ENCODE results near the gene CCDC136.

Gene CCDC136

GRCh38 chr7:128791121-128791971 lies at the start of gene CCDC136:
Gene CCDC136, plus strand, starts transcription at chr7:128791968. Its CDS starts 444 bp downstream, at chr7:128792412.
- FAIRE-seq (no peak), DNase-seq (ENCODE audit: low spot score) (peak; percentile 77)

DNA sequence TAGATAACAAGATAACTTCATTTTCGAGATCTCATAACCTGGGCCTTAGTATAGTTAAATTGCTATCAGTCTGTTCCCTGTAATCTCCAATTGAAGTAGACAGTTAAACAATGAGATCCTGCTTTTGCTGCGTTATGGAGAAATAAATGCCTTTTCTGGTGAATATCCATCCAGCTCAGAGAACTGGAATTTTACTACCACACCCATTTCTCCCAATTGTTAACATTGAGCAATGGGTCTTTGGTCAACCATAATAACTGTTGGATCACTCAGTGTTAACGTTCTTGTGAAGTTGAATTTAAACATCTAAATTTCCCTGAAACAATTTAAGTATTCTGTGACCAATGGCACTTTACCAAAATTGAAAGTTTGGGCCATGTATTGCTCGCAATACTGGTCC lies 49.6 kb upstream of the CCDC136 start:
- FAIRE-seq (no peak), DNase-seq (ENCODE audit: low spot score) (no peak)

DNA sequence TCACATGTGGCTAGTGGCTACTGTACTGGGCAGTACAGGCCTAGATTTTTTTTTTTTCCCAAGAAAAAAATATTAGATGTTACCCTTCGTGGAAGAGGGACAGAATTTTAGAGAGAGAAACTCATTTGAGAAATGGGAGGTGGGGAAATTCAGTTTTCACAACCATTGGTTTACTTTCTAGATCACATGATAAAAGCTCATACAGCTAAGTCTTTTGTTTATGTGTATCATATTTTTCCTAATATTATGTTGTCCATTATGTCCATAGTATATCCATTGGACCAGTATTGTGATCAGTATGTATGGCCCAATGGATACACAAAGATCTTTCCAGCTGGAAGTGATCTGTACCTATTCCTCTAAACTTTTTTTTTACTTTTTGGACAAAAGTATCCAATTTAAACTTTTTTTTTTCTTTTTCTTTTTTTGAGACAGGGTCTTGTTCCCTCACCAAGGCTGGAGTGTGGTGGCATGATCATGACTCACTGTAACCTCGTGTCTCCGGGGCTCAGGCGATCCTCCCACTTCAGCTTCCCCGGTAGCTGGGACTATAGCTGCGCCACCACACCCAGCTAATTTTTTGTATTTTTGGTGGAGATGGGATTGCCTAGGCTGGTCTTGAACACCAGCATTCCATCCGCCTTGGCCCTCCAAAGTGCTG lies 48.5 kb upstream of the CCDC136 start:
- DNase-seq (ENCODE audit: low spot score) (no peak), FAIRE-seq (no peak)

GRCh38 chr7:128744366-128744905 lies 47.3 kb upstream of the CCDC136 start:
- FAIRE-seq (no peak), DNase-seq (ENCODE audit: low spot score) (no peak)

DNA sequence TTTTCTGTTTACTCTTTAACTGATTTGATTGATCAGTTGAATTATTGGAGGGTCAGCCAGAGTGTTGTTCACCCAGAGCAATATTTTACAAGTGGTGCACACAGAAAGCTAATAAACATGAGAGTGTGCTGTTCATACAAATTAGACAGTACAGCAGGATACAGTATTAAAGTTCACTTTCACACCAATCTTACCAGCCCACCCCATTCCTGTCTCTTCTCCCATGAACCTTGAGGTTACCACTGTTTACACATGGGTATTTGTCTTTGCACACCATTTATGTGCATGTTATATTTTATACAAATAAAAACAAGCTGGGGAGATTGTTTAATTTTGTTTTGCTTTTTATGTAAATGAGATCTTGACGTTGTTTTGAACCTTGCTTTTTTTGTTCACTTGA lies 46.1 kb upstream of the CCDC136 start:
- FAIRE-seq (no peak), DNase-seq (ENCODE audit: low spot score) (no peak)

DNA sequence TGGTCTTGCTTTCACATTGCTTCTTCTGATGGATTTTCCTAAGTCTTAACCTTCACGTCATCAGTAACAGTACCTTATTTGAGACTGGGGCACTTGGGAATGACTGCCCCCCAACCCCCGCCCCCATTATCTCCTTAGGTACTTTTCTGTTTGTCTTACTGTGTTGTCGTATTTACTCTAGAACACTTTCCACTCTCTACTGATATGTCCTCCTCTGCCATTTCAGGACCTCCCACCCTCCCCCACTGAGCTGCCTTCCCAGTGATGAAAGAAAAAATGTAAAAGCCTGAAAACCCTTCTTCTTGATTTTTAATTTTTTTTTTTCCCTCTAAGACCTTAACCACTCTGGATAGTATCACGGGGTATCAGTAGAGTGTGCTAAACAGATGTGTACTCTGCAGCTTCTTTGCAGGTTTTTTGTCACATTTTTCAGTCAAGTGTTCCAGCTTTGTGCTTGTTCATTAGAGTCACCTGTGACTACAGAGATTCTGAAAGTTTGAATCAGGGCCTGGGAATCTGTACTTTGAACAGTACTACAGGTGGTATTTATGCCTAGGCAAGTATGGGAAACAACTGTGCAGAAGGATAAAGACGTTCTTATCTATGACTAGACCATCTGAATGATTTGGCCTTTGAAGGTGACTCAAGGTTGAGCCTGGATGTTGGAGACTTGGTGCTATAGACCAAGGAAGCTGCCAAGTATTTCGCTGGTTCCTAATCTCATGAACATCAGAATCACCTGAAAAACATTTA lies 44.3 kb upstream of the CCDC136 start:
- FAIRE-seq (no peak), DNase-seq (ENCODE audit: low spot score) (no peak)

- FAIRE-seq (no peak), DNase-seq (ENCODE audit: low spot score) (no peak)
Observed at GRCh38 chr7:128752251-128752650, 39.5 kb upstream of the CCDC136 start.

DNA sequence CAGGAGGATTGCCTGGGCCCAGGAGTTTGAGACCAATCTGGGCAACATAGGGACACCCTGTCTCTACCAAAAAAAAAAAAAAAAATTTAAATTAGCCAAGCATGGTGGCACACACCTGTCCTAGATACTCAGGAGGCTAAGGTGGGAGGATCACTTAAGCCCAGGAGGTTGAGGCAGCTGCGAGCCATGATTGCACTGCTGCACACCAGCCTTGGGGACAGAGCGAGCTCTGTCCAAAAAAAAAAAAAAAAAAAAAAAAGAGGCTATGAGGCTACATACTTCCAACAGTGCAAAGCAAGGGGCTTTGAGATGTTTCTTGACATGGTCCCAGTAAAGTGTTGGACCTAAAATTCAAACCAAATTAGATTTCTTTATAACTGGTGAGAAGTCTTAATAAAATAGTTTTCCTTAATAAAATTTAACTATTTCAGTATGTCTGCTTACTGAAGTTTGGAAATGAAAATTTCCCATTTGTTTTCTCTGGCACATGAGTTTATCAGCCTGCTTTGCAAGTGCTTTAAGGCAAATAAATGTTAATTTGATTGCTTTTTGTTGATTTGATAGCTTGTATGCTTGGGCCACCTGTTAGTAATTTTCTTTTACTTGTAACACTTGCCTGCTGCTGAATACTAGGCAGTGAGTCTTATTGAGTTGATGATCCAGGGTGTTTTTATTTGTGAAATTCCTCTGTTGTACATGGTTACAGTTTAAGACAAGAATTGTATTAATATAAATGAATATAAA lies 36.5 kb upstream of the CCDC136 start:
- FAIRE-seq (no peak), DNase-seq (ENCODE audit: low spot score) (no peak)

DNA sequence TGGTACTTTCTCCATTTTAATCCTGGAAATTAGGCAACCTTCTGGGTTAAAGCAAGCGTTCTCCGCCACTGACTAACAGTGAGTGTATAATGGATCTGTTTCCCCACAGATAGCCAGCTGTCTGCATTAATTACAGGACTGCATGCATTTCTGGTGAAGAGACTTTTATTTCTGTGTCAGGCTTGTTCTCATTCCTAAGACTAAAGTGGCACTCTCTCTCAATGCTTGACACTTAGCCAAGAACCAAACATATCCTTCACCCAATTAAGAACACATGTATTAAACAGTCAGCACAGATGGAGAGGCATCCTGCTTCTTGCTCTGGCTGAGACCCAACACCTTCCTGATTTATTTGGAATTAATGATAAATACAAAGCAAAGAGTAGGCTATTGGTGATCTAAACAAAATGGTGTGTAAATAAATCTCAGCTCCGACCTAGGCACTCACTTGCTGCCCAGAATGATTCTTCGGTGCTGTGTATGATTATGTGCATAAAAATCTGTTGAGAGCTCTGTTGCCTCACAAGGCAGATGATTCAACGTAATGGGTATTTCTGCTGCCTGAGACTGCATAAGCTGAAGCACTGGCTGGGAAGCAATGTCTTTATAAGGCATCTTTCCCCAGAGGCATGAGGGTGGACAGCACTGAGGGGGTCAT lies 35.8 kb upstream of the CCDC136 start:
- DNase-seq (ENCODE audit: low spot score) = no peak
- FAIRE-seq = no peak

GRCh38 chr7:128757203-128757602 lies 34.6 kb upstream of the CCDC136 start:
- FAIRE-seq (no peak), DNase-seq (ENCODE audit: low spot score) (no peak)

GRCh38 chr7:128758553-128758952 lies 33.2 kb upstream of the CCDC136 start:
- FAIRE-seq (no peak), DNase-seq (ENCODE audit: low spot score) (no peak)

DNA sequence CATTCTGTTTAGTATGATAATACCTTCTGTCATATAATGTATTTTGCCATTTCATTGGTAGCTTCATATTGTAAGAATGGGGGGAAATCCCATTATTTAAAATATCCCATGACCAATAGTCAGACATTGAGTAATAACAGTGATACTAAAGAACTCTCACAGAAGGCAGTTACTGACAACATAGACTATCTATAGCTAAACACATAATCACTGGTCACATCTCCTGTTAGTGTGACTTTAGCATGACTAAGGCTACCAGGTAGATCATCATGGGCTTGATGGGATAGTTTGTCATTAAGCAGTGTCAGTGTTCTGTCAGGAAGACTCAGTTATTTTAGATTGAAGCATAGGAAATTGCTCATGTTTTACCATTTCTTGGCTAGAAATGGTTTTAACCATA lies 32.5 kb upstream of the CCDC136 start:
- FAIRE-seq = no peak
- DNase-seq (ENCODE audit: low spot score) = no peak

GRCh38 chr7:128763541-128763940 lies 28.2 kb upstream of the CCDC136 start:
- FAIRE-seq (no peak), DNase-seq (ENCODE audit: low spot score) (no peak)

GRCh38 chr7:128767475-128768110 lies 24.2 kb upstream of the CCDC136 start:
- FAIRE-seq (no peak), DNase-seq (ENCODE audit: low spot score) (no peak)

GRCh38 chr7:128770233-128770632 lies 21.5 kb upstream of the CCDC136 start:
- no peak for FAIRE-seq

DNA sequence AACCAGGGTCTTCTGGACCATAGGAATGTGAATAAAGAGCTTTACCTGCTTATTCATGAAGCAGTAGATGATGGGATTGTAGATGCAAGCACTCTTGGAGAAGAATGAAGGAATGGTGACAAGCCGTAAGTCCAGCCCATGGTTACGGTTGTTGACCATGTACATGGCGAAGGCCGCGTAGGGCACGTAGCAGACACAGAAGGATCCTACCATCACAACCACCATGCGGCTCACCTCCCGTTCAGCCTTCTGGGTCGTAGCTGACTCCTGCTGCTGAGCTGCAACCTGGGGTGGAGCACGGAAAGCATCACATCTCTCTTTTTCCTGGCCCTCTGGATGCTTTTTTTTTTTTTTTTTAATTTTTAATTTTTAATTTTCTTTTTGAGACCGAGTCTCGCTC lies 18.2 kb upstream of the CCDC136 start:
- DNase-seq (ENCODE audit: low spot score) (no peak), FAIRE-seq (no peak)

More at GRCh38 chr7:128770233-128770632, 21.5 kb upstream of the CCDC136 start:
- DNase-seq (ENCODE audit: low spot score) = no peak

DNA sequence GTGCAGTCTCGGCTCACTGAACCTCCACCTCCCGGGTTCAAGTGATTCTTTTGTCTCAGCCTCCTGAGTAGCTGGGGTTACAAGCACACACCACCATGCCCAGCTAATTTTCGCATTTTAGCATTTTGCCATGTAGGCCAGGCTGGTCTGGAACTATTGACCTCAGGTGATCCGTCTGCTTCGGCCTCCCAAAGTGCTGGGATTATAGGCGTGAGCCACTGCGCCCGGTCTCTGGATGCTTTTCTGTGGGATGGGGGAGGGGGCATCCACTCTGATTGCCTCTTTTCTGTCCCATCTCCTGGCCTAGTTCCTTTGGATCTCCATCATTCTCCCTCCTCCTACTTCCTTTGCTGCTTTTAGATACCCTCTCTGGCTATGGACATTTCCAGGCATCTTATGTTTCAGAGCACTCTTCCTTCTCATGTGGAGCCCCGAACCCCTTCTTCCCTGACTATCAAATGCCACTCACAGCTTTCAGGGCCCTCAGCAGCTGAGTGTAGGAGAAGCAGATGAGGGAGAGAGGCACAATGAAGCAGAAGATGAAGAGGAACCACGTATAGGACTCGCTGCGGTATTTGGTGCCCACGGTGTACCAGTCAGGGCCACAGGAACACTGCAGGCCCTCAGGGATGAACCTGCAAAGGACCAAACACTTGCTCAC lies 17.6 kb upstream of the CCDC136 start:
- DNase-seq (ENCODE audit: low spot score) = no peak
- FAIRE-seq = no peak

DNA sequence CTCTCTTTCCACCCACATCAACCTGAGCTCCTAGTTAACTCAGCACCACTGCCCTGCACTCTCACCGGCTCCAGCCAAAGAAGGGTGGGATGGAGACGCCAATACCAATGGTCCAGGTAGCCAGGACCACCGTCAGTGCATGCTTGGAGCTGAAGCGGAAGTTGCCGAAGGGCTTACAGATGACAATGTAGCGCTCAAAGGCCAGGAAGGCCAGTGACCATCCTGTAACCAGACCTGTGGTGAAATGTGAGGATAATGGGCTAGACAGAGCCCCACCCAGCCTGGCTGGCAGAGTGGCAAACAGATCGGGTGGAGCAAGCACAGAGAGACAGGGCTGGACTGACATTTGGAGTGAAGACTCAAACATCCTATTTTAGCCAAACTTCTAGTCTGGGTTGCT lies 16.8 kb upstream of the CCDC136 start:
- FAIRE-seq (no peak), DNase-seq (ENCODE audit: low spot score) (no peak)

DNA sequence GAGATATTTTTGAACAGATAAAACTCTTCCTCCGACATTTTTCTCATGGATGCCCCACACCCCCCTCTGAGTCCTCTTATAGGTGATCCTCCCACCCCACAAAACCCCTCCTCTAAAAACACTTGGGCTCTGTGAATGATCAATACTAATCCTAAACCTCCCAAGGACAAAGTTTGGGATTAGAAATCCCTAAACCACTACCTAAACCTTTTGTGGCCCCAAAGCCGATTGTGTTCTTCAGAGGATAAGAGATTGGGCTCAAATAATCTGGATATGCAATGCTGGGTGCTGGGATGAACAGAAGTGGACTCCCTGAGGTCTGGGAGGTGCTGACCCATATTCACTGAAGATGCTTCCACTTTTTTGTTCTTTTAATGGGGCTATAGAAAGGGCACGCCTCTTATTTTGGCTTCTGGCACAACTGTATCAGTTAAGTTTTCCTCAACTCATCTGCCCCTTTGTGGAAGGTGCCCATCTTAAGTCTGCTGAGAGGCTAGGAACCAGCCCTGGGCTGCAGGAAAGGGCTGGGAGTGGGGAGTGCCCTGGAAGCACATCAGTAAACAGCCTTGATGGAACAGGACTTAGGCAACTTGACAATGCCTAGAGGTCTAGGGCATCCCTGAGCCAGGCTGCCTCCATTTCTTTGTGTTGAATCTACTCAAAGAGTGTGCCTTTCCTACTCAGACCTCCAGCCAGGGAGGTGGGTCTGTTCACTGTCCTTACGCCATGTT lies 15.9 kb upstream of the CCDC136 start, which contains the start of gene OPN1SW:
Gene OPN1SW (minus strand): TSS at position 51 of the 731 bp plus-strand sequence. CDS start 13 bp downstream, at position 38.
- DNase-seq (ENCODE audit: low spot score) = no peak
- no peak for FAIRE-seq

Data from urothelium cell line (cell line).